K562 treated with DMSO at 1 percent for 12 hours (cell line): Measurements from ENCODE around the gene NAPG. TPM values are rescaled to one million over a fixed set of nuclear protein-coding genes. Genes with fewer than 3 reads are reported as not detected.

Experiments used
- total RNA-seq: library from RNA; unstranded; fragments of 300-600 nt; gene quantifications from 2 replicates; pipeline ENCODE4 v1.2.3, GENCODE V29; 2022; ENCODE audit not compliant: insufficient read depth

Gene NAPG
- total RNA-seq, result 10.3 and 24.4 TPM in 2 replicates

DNA sequence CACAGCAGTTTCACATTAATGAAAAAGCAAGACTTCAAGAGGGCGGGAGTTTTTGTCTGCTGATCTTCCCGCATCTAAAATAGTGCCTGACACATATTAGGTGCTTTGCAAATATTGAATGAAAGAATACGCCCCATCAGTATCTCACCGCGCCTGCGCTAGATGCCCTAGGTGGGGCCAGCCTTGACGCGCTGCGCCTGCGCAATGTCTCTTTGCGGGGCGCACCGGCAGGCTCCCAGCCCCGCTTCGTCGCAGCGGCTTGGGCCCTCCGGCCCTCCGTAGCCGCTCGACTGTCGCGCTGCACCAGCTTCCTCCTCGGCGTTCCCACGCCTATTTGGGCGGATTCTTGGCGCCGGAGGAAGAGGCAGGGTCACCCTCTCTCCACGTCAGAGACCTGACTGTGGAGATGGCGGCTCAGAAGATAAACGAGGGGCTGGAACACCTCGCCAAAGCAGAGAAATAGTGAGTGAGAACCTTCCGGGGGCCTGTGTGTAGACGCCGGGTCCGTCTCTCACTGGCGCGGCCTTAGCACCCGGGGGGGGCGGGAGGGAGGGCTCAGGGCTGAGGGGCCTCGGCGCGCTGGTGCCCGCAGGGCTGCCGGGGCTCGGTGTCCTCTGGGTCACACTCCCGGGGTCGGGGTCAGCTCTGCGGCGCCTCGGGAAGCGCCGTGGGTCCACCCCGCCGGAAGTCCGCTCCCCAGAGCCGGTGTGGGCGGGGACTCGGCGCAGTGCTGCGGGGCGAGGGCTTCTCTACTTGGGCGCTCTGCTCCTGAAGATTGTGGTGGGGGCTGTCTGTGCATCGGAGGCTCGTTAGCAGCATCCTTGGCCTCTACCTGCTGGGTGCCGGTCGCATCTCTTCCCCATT lies at the start of gene NAPG:
Gene NAPG, plus strand, starts transcription at position 331 of the 864 bp plus-strand sequence. Its CDS starts 76 bp downstream, at position 407.

Other genes with a start within 250 kb of the NAPG start
- gene APCDD1, start 71.4 kb upstream of the NAPG start, total RNA-seq, result not detected in 2 replicates